ENCODE results near the gene DYDC1.
"Not testable (repeated sequence)": the region's sequence is repeated elsewhere in the genome, so short reads cannot be mapped to it uniquely, and the experiment has no call there.

The DYDC1 gene

GRCh38 chr10:80356563-80356988 is at the start of gene DYDC1, which contains the start of gene DYDC2:
TSS of gene DYDC1 (minus strand) at chr10:80356755. CDS start at chr10:80352601, 4,154 bp downstream.
TSS of gene DYDC2 (plus strand) at chr10:80356781. CDS start at chr10:80362444, 5,663 bp downstream.
- DNase-seq (ENCODE audit: low read depth, low spot score), result peak; percentile 82

- DNase-seq (ENCODE audit: low read depth, low spot score), result no peak
These were observed 49.6 kb upstream of the DYDC1 start for GRCh38 chr10:80406204-80406603.

- no peak for DNase-seq (ENCODE audit: low read depth, low spot score)
These were observed 49.1 kb upstream of the DYDC1 start for GRCh38 chr10:80405626-80406025.

GRCh38 chr10:80405035-80405434 is 48.5 kb upstream of the DYDC1 start:
- no peak for DNase-seq (ENCODE audit: low read depth, low spot score)

GRCh38 chr10:80400136-80400804 is 43.7 kb upstream of the DYDC1 start:
- DNase-seq (ENCODE audit: low read depth, low spot score), result no peak

GRCh38 chr10:80397014-80397413 is 40.5 kb upstream of the DYDC1 start:
- no peak for DNase-seq (ENCODE audit: low read depth, low spot score)

- DNase-seq (ENCODE audit: low read depth, low spot score), result no peak
These were observed 37.9 kb upstream of the DYDC1 start for GRCh38 chr10:80394358-80394916.

GRCh38 chr10:80392250-80392649 is 35.7 kb upstream of the DYDC1 start:
- DNase-seq (ENCODE audit: low read depth, low spot score), result no peak

GRCh38 chr10:80390740-80391139 is 34.2 kb upstream of the DYDC1 start:
- DNase-seq (ENCODE audit: low read depth, low spot score), result no peak

- DNase-seq (ENCODE audit: low read depth, low spot score), result peak; percentile 77
These were observed 26.4 kb upstream of the DYDC1 start for GRCh38 chr10:80382989-80383388.

- DNase-seq (ENCODE audit: low read depth, low spot score), result no peak
These were observed 23.6 kb upstream of the DYDC1 start for GRCh38 chr10:80380185-80380584.

- no peak for DNase-seq (ENCODE audit: low read depth, low spot score)
These were observed 23.1 kb upstream of the DYDC1 start for GRCh38 chr10:80379701-80380100.

- DNase-seq (ENCODE audit: low read depth, low spot score), result no peak
These were observed 16.9 kb upstream of the DYDC1 start for GRCh38 chr10:80373502-80373901.

- no peak for DNase-seq (ENCODE audit: low read depth, low spot score)
These were observed 16.1 kb upstream of the DYDC1 start for GRCh38 chr10:80372675-80373074.

- peak; percentile 65 for DNase-seq (ENCODE audit: low read depth, low spot score)
These were observed 14.9 kb upstream of the DYDC1 start for GRCh38 chr10:80371467-80371866.

GRCh38 chr10:80365510-80365909 is 9.0 kb upstream of the DYDC1 start:
- DNase-seq (ENCODE audit: low read depth, low spot score), result no peak

GRCh38 chr10:80359644-80360043 is 3.1 kb upstream of the DYDC1 start:
- DNase-seq (ENCODE audit: low read depth, low spot score), result no peak

GRCh38 chr10:80358925-80359324 is 2.4 kb upstream of the DYDC1 start:
- DNase-seq (ENCODE audit: low read depth, low spot score), result not testable (repeated sequence)

GRCh38 chr10:80357851-80358125 is 1.2 kb upstream of the DYDC1 start:
- no peak for DNase-seq (ENCODE audit: low read depth, low spot score)

- peak; percentile 39 for DNase-seq (ENCODE audit: low read depth, low spot score)
These were observed 665 bp upstream of the DYDC1 start for GRCh38 chr10:80356989-80357850.

- no peak for DNase-seq (ENCODE audit: low read depth, low spot score)
These were observed 5.3 kb downstream of the DYDC1 start for GRCh38 chr10:80351220-80351619.

- no peak for DNase-seq (ENCODE audit: low read depth, low spot score)
These were observed 6.3 kb downstream of the DYDC1 start for GRCh38 chr10:80350251-80350650.

- DNase-seq (ENCODE audit: low read depth, low spot score), result no peak
These were observed 11.6 kb downstream of the DYDC1 start for GRCh38 chr10:80344912-80345311.

Measured in ELF-1 (cell line).